ENCODE data around the gene SKIL.

The SKIL gene

GRCh38 chr3:170350515-170351413 lies 6.8 kb upstream of the SKIL start:
- DNase-seq (ENCODE audit: low read depth in 2 of 2), result no peak

- no peak for DNase-seq (ENCODE audit: low read depth in 2 of 2)
Observed at GRCh38 chr3:170352936-170353335, 4.6 kb upstream of the SKIL start.

- DNase-seq (ENCODE audit: low read depth in 2 of 2), result no peak
Observed at GRCh38 chr3:170353485-170353884, 4.0 kb upstream of the SKIL start.

GRCh38 chr3:170354760-170355159 lies 2.8 kb upstream of the SKIL start:
- DNase-seq (ENCODE audit: low read depth in 2 of 2), result no peak

- DNase-seq (ENCODE audit: low read depth in 2 of 2), result peak in 1 of 2 donors; percentile 12
Observed at GRCh38 chr3:170355738-170356595, 1.5 kb upstream of the SKIL start.

- peak; percentile 54 to 63 for DNase-seq (ENCODE audit: low read depth in 2 of 2)
Observed at GRCh38 chr3:170356596-170357175, 829 bp upstream of the SKIL start.

- DNase-seq (ENCODE audit: low read depth in 2 of 2), result peak; percentile 63 to 66
Observed at GRCh38 chr3:170358042-170359010, 811 bp downstream of the SKIL start.

GRCh38 chr3:170359178-170359704 lies 1.7 kb downstream of the SKIL start:
- DNase-seq (ENCODE audit: low read depth in 2 of 2), result no peak

- no peak for DNase-seq (ENCODE audit: low read depth in 2 of 2)
Observed at GRCh38 chr3:170360466-170360865, 3.0 kb downstream of the SKIL start.

- DNase-seq (ENCODE audit: low read depth in 2 of 2), result no peak
Observed at GRCh38 chr3:170360916-170361315, 3.4 kb downstream of the SKIL start.

- DNase-seq (ENCODE audit: low read depth in 2 of 2), result no peak
Observed at GRCh38 chr3:170361711-170362110, 4.2 kb downstream of the SKIL start.

GRCh38 chr3:170363471-170363994 lies 6.0 kb downstream of the SKIL start:
- no peak for DNase-seq (ENCODE audit: low read depth in 2 of 2)

GRCh38 chr3:170364965-170365364 lies 7.5 kb downstream of the SKIL start:
- DNase-seq (ENCODE audit: low read depth in 2 of 2), result no peak

- no peak for DNase-seq (ENCODE audit: low read depth in 2 of 2)
Observed at GRCh38 chr3:170367797-170368196, 10.3 kb downstream of the SKIL start.

- no peak for DNase-seq (ENCODE audit: low read depth in 2 of 2)
Observed at GRCh38 chr3:170368921-170369320, 11.4 kb downstream of the SKIL start.

GRCh38 chr3:170372190-170372879 lies 14.8 kb downstream of the SKIL start:
- DNase-seq (ENCODE audit: low read depth in 2 of 2), result no peak

- no peak for DNase-seq (ENCODE audit: low read depth in 2 of 2)
Observed at GRCh38 chr3:170383567-170383966, 26.1 kb downstream of the SKIL start.

GRCh38 chr3:170386468-170386867 lies 29.0 kb downstream of the SKIL start:
- no peak for DNase-seq (ENCODE audit: low read depth in 2 of 2)

GRCh38 chr3:170387950-170388349 lies 30.4 kb downstream of the SKIL start:
- DNase-seq (ENCODE audit: low read depth in 2 of 2), result no peak

GRCh38 chr3:170391108-170391507 lies 33.6 kb downstream of the SKIL start:
- no peak for DNase-seq (ENCODE audit: low read depth in 2 of 2)
